Body of pancreas (tissue), 4 donors: ENCODE results near the gene LAMA5. TPM values are rescaled to one million over a fixed set of nuclear protein-coding genes. Genes with fewer than 3 reads are reported as not detected.
A peak's percentile ranks its signal among the peaks of the same experiment; 100 is the strongest.

Experiments used
- ATAC-seq: fragments of 150-250 bp; one replicate; pipeline ENCODE4 v1.9.1; 2016
- DNase-seq, 4 donors: peaks; one replicate each; pipeline ENCODE4 v3.0.0-alpha.2; 2019
- H3K27ac ChIP-seq, 4 donors: fragments of 200-600 bp; sonication (generic); 1 replicate in 3 of 4; 2 replicates in 1 of 4; pipeline versions ENCODE4 v1.5.1 to v1.6.1; 2016 to 2019; ENCODE audit warnings: mild to moderate bottlenecking in 1 of 4, mixed read lengths in 1 of 4, moderate library complexity in 1 of 4
- H3K27me3 ChIP-seq, 2 donors: fragments of 200-600 bp; sonication (generic); one replicate each; pipeline ENCODE4 v1.6.0; 2016; ENCODE audit warnings: mild to moderate bottlenecking in 1 of 2
- H3K36me3 ChIP-seq, 2 donors: fragments of 200-600 bp; sonication (generic); replicated peaks in 1 of 2; 2 replicates each; pipeline ENCODE4 v1.5.1; 2016; ENCODE audit warnings: low read depth in 2 of 2; ENCODE audit not compliant: insufficient read depth in 1 of 2
- H3K4me1 ChIP-seq: fragments of 200-600 bp; sonication (generic); one replicate; pipeline ENCODE4 v1.6.0; 2016
- H3K4me3 ChIP-seq, 2 donors: fragments of 200-600 bp; sonication (generic); 1 replicate in 1 of 2; 2 replicates in 1 of 2; pipeline ENCODE4 v1.5.1; 2016 to 2019
- H3K9me3 ChIP-seq, 3 donors: fragments of 200-600 bp; sonication (generic); 1 replicate in 2 of 3; 2 replicates in 1 of 3; pipeline ENCODE4 v1.5.1; 2016
- POLR2A ChIP-seq, 3 donors: fragments of 450-650 bp; IDR thresholded peaks; one replicate each; pipeline ENCODE4 v1.6.1; 2016; ENCODE audit warnings: antibody characterized with exemption in 3 of 3, mild to moderate bottlenecking in 2 of 3
- WGBS, 2 donors: methylation state at CpG; one replicate each; pipeline ENCODE4 v1.1.5; 2017; 5-methylcytosine and 5-hydroxymethylcytosine counted together
- intact Hi-C: fragments of 100-400 bp; cut with DNase I; formaldehyde crosslinking; loops from one replicate; pipeline ENCODE4 v1.15.1; 2023
- total RNA-seq, 2 donors: library from RNA; depleted of rRNA; stranded (reverse); fragments of >200 nt; gene quantifications; one replicate each; pipeline ENCODE4 v1.1.0, GENCODE V29; 2016
- TF ChIP-seq, protein P1 (sequence below), 7 experiments: fragments of 450-650 bp in 4 of 7; fragments of 200-600 bp in 3 of 7; sonication (generic) in 3 of 7; IDR thresholded peaks; one replicate each; pipeline ENCODE4 v1.5.1; 2016 to 2019; ENCODE audit warnings: antibody characterized with exemption in 7 of 7

The LAMA5 gene
- total RNA-seq, 2 donors from 2014 or later = 115 to 185 TPM

DNA sequence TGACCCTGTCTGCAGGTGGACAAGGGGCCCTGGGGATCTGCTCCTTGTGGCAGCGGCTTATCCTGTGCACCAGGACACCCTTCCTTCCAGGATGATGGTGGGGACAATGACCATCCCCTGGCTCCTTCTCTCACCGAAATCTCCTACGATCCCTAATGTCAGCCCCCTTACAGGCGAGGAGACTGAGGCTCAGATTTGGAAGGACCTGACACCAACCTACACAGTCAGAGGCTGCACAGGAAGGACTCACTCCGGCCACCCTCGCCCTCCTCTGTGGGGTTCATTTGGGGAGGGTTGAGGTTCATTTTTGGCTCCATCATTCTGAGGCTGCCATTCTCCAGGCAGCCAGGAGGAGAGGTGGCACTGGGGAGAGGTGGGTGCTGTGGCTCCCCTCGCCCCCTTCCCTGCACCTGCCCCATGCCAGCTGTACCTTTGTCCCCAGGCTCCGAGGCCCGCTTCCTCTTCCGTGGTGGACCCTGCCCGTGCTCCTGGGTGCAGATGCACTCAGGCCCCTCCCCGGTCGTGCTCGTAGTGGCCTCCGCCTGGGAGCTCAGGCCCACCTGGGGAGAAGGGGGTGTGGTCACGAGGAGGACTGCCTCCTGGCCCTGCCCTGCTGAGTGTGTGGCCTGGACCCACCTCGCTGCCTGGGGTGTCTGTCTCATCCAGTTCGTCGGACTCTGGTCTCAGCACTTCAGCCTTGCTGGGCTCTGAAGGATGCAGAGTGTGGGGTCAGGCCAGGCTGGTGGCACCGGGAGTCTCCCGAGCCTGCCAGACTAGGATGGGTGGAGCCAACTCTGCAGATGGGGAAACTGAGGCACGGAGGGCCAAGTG, 45.3 kb upstream of the LAMA5 start:
- no peak overlapping the region for H3K27ac ChIP-seq
- 76 to 83% methylated on average over 7 to 18 of the region's 22 CpGs for WGBS, 2 donors
- no peak for TF ChIP-seq POLR2A (IDR thresholded peaks at IDR 0.05)
- TF ChIP-seq, protein P1, sequence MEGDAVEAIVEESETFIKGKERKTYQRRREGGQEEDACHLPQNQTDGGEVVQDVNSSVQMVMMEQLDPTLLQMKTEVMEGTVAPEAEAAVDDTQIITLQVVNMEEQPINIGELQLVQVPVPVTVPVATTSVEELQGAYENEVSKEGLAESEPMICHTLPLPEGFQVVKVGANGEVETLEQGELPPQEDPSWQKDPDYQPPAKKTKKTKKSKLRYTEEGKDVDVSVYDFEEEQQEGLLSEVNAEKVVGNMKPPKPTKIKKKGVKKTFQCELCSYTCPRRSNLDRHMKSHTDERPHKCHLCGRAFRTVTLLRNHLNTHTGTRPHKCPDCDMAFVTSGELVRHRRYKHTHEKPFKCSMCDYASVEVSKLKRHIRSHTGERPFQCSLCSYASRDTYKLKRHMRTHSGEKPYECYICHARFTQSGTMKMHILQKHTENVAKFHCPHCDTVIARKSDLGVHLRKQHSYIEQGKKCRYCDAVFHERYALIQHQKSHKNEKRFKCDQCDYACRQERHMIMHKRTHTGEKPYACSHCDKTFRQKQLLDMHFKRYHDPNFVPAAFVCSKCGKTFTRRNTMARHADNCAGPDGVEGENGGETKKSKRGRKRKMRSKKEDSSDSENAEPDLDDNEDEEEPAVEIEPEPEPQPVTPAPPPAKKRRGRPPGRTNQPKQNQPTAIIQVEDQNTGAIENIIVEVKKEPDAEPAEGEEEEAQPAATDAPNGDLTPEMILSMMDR (IDR thresholded peaks at IDR 0.05) = no peak
- ATAC-seq (no peak), DNase-seq (no peak)
- intact Hi-C loops = no loop called here
- no peaks in the 10 kb centered on the region for H3K9me3 ChIP-seq
- peaks cover 28% of the 10 kb centered on the region for H3K4me1 ChIP-seq
- H3K36me3 ChIP-seq = no peaks in the 10 kb centered on the region
- H3K27me3 ChIP-seq = no peaks in the 10 kb centered on the region
- H3K4me3 ChIP-seq = no peak overlapping the region

DNA sequence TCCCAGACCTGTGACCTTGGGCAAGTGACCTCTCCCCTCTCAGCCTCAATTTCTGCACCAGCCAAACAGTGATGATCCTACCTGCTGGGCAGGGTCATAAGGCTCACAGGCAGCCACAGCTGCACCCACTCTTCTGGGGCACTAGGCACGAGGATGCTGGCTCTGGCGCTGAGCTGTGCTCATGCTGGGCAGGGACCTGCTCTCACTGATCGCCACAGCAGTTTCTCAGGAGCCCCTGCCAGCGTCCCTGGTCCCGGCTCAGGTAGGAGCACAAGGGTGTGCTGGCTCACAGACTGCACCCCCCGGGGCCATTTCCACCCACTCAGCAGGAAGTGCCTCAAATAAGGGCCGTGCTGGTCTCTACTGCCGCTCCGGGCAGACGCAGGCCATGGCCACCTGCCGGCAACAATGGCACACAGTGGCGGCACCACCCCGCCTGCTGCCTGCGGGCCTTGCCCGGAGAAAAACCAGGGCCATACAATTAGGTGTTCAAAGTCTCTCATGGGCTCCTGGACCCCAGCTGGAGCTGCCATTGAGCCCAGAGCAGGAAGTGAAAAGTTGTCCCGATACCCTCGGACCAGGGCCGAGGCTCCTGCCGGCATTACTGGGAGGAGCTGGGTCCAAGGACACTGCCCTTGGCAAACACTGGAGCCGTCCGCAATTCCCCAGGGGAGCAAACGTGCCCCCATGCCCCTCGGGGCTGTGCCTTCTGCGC, 44.5 kb upstream of the LAMA5 start:
- peaks cover 31% of the 10 kb centered on the region for H3K4me1 ChIP-seq
- H3K36me3 ChIP-seq = no peaks in the 10 kb centered on the region
- no peaks in the 10 kb centered on the region for H3K27me3 ChIP-seq
- 61% methylated on average over 22 of the region's 24 CpGs; no CpG with 5 or more reads in 1 of the 2 donors for WGBS, 2 donors
- TF ChIP-seq, protein P1 (IDR thresholded peaks at IDR 0.05) = no peak
- TF ChIP-seq POLR2A (IDR thresholded peaks at IDR 0.05) = no peak
- DNase-seq = no peak
- H3K9me3 ChIP-seq = no peaks in the 10 kb centered on the region
- intact Hi-C loops = no loop called here
- no peak for ATAC-seq
- no peak overlapping the region for H3K4me3 ChIP-seq
- no peak overlapping the region for H3K27ac ChIP-seq

DNA sequence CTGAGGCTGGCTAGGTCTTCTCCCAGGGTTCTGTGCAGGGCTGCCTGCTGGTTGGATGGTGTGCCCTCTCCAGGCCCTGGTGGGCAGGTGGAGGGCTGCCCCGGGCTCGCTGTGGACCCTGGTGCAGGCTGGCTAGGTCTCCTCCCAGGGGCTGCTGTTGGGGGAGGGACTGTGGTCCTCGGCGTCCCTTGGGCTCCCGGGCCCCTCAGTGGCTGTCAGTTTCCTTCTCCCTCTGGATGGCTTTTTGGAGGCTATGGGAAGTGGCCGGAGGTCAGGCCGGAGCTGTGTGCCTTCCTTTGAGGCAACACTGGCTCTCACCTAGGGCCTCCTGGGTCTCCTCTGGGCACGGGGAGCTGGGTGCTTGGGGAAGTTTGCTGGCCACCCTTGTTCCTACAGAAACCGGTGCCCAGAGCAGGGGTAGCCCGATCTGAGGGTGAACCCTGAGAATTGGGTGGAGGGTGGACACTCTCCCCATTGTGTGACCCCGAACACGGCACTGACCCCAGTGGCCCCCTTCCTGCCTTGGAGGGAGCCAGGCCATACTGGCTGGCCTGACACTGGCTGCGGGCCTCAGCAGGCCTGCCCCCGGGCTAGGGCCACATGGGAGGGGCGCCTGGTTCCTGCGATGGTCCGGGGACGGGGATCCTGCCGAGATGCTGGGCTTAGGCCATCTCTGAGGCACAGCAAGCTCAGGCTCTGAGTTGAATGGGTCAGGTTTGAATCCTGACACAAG, 43.8 kb upstream of the LAMA5 start:
- intact Hi-C loops = no loop called here
- Histone ChIP-seq H3K27me3 (no peaks in the 10 kb centered on the region), H3K27ac (peak overlapping the region in 1 of 4 donors; percentile 27), H3K4me3 (no peak overlapping the region), H3K36me3 (no peaks in the 10 kb centered on the region), H3K9me3 (no peaks in the 10 kb centered on the region), H3K4me1 (peaks cover 38% of the 10 kb centered on the region)
- 90 to 91% methylated on average over 8 to 19 of the region's 19 CpGs for WGBS, 2 donors
- ATAC-seq (no peak), DNase-seq (no peak)
- TF ChIP-seq, protein P1 (IDR thresholded peaks at IDR 0.05) = no peak
- no peak for TF ChIP-seq POLR2A (IDR thresholded peaks at IDR 0.05)

DNA sequence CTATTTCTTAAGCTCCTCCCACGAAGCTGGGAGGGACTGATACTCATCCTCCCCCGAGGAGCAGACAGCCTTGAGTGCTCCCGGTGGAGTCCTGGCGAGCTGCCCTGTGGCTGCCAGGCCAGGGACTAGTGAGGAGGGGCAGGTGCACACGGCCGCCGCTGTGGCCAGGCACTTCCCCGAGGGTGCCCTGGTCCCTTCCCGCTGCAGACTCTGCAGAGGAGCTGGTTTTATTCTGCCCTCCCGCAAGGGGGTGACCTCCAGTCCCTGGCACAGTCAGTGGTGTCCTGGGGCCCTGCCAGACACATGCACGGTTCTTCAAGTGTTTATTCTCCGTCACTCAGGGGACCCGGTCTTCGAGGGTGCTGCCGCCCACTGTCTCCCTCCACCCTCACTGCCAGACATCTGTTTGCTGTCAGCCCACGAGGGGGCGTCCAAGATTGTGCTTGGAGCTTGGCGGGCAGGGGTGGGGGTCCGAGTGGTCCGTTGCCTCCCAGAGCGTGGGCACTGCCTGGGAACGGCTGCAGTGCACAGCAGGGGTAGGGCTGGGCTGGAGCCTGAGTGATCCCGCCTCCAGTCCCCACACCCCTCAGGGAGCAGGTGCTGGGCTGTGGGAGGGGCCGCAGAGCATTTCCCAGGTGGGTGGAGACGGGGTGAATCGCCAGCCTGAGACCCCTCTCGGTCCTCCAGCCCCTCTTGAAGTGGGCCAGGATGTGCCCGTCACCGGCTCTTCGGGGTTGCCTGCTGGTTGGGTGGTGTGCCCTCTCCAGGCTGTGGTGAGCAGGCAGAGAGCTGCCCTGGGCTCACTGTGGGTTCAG, 43.0 kb upstream of the LAMA5 start:
- 8% methylated on average over 28 of the region's 30 CpGs; no CpG with 5 or more reads in 1 of the 2 donors for WGBS, 2 donors
- Histone ChIP-seq H3K27ac (peak overlapping the region in 2 of 4 donors; percentile 9 to 27), H3K4me3 (no peak overlapping the region), H3K27me3 (no peaks in the 10 kb centered on the region), H3K36me3 (no peaks in the 10 kb centered on the region), H3K9me3 (no peaks in the 10 kb centered on the region), H3K4me1 (peaks cover 46% of the 10 kb centered on the region)
- DNase-seq (peak; percentile 71 to 89 (median 84)), ATAC-seq (peak; percentile 38)
- TF ChIP-seq, protein P1 (IDR thresholded peaks at IDR 0.05) = peak in 6 of 7 experiments; percentile 14 to 49 (median 34)
- TF ChIP-seq POLR2A (IDR thresholded peaks at IDR 0.05) = no peak
- intact Hi-C loops = no loop called here
